PC-3 (cell line): ENCODE data around the gene FAH.

Experiments used
- CTCF ChIP-seq: fragments of 300-600 bp; sonication (generic); conservative IDR thresholded peaks from 2 replicates; pipeline ENCODE4 v1.5.1; 2017; ENCODE audit warnings: antibody characterized with exemption, low read depth, mild to moderate bottlenecking, low read length
- EZH2 ChIP-seq: fragments of 300-600 bp; sonication (generic); IDR thresholded peaks from one replicate; pipeline ENCODE4 v1.6.1; 2017; ENCODE audit warnings: antibody characterized with exemption, mild to moderate bottlenecking, low read length; ENCODE audit not compliant: unreplicated experiment
- EZH2phosphoT487 ChIP-seq: fragments of 300-600 bp; sonication (generic); IDR thresholded peaks from 2 replicates; pipeline ENCODE4 v1.6.1; 2018; ENCODE audit warnings: mild to moderate bottlenecking, antibody characterized with exemption, low read length, borderline replicate concordance

DNA sequence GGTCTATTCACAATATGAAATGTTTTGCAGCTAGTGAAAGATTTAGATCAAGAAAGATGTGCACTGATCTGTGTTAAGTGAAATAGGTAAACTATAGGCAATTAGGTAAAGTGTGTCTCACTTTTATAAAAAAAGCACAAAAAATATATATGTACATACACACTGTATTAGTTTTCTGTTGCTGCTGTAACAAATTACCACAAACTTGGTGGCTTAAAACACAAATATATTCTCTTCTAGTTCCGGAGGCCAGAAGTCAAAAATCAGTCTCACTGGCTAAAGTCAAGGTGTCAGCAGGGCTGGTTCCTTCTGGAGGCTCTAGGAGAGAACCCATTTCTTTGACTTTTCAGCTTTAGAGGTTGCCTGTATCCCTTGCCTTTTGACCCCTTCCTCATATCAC, 11.1 kb downstream of the FAH start:
- no peak for TF ChIP-seq CTCF
- TF ChIP-seq EZH2phosphoT487, result no peak
- no peak for TF ChIP-seq EZH2
